WERI-Rb-1 (cell line): ENCODE results near the gene KCTD2.

ENCODE experiments used
- DNase-seq: peaks from one replicate; pipeline ENCODE4 v3.0.0-alpha.2; 2020
- H3K27ac ChIP-seq: fragments of 250-450 bp; sonication (Bioruptor Pico); 2 replicates; pipeline ENCODE4 v1.5.1; 2020; ENCODE audit warnings: mild to moderate bottlenecking, moderate library complexity
- H3K27me3 ChIP-seq: fragments of 250-450 bp; sonication (Bioruptor Pico); 2 replicates; pipeline ENCODE4 v1.5.1; 2021; ENCODE audit warnings: mild to moderate bottlenecking, low read depth, moderate library complexity; ENCODE audit not compliant: insufficient read depth, severe bottlenecking
- H3K36me3 ChIP-seq: fragments of 250-450 bp; sonication (Bioruptor Pico); 2 replicates; pipeline ENCODE4 v1.5.1; 2020; ENCODE audit warnings: mild to moderate bottlenecking, moderate library complexity
- H3K4me3 ChIP-seq: 2 replicates; pipeline ENCODE4 v1.5.1; 2011; ENCODE audit warnings: low read depth, mild to moderate bottlenecking, control low read depth, low read length
- H3K9me3 ChIP-seq: fragments of 250-450 bp; sonication (Bioruptor Pico); 2 replicates; pipeline ENCODE4 v1.5.1; 2021; ENCODE audit warnings: mild to moderate bottlenecking, moderate library complexity; ENCODE audit not compliant: severe bottlenecking
- CTCF ChIP-seq: IDR thresholded peaks from 2 replicates; pipeline ENCODE4 v1.5.1; 2011; ENCODE audit warnings: low read depth, mild to moderate bottlenecking, control low read depth, inconsistent platforms, low read length

Gene KCTD2

GRCh38 chr17:75093548-75094158 is 46.6 kb downstream of the KCTD2 start:
- Histone ChIP-seq H3K9me3 (peaks cover 3% of the 10 kb centered on the region), H3K27me3 (no peaks in the 10 kb centered on the region), H3K36me3 (no peaks in the 10 kb centered on the region), H3K27ac (no peak overlapping the region), H3K4me3 (no peak overlapping the region)
- no peak for TF ChIP-seq CTCF
- no peak for DNase-seq

- H3K36me3 ChIP-seq, result no peaks in the 10 kb centered on the region
- peaks cover 3% of the 10 kb centered on the region for H3K9me3 ChIP-seq
- DNase-seq, result no peak
- H3K27me3 ChIP-seq, result no peaks in the 10 kb centered on the region
- no peak for TF ChIP-seq CTCF
- H3K4me3 ChIP-seq, result no peak overlapping the region
- no peak overlapping the region for H3K27ac ChIP-seq
Measured at GRCh38 chr17:75094871-75095399, 47.9 kb downstream of the KCTD2 start.

- DNase-seq, result no peak
- Histone ChIP-seq H3K36me3 (no peaks in the 10 kb centered on the region), H3K27ac (no peak overlapping the region), H3K9me3 (peaks cover 3% of the 10 kb centered on the region), H3K27me3 (no peaks in the 10 kb centered on the region), H3K4me3 (no peak overlapping the region)
- TF ChIP-seq CTCF, result no peak
Measured at GRCh38 chr17:75096082-75096625, 49.1 kb downstream of the KCTD2 start.

- Histone ChIP-seq H3K27me3 (no peaks in the 10 kb centered on the region), H3K27ac (no peak overlapping the region), H3K36me3 (no peaks in the 10 kb centered on the region), H3K9me3 (peaks cover 3% of the 10 kb centered on the region), H3K4me3 (no peak overlapping the region)
- DNase-seq, result no peak
- TF ChIP-seq CTCF, result no peak
Measured at GRCh38 chr17:75097865-75098264, 50.8 kb downstream of the KCTD2 start.

- Histone ChIP-seq H3K4me3 (no peak overlapping the region), H3K27me3 (no peaks in the 10 kb centered on the region), H3K27ac (no peak overlapping the region), H3K9me3 (peaks cover 3% of the 10 kb centered on the region), H3K36me3 (no peaks in the 10 kb centered on the region)
- no peak for DNase-seq
- TF ChIP-seq CTCF, result no peak
Measured at GRCh38 chr17:75098861-75099260, 51.8 kb downstream of the KCTD2 start.
